ENCODE data around the gene PPTC7. TPM values are rescaled to one million over a fixed set of nuclear protein-coding genes. Genes with fewer than 3 reads are reported as not detected.
A peak's percentile ranks its signal among the peaks of the same experiment; 100 is the strongest.
"Not testable (repeated sequence)": the region's sequence is repeated elsewhere in the genome, so short reads cannot be mapped to it uniquely, and the experiment has no call there.

Gene PPTC7, protein sequence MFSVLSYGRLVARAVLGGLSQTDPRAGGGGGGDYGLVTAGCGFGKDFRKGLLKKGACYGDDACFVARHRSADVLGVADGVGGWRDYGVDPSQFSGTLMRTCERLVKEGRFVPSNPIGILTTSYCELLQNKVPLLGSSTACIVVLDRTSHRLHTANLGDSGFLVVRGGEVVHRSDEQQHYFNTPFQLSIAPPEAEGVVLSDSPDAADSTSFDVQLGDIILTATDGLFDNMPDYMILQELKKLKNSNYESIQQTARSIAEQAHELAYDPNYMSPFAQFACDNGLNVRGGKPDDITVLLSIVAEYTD
- total RNA-seq, result 10 to 100 TPM; 74.2 to 76.4 (median 74.4) TPM

DNA sequence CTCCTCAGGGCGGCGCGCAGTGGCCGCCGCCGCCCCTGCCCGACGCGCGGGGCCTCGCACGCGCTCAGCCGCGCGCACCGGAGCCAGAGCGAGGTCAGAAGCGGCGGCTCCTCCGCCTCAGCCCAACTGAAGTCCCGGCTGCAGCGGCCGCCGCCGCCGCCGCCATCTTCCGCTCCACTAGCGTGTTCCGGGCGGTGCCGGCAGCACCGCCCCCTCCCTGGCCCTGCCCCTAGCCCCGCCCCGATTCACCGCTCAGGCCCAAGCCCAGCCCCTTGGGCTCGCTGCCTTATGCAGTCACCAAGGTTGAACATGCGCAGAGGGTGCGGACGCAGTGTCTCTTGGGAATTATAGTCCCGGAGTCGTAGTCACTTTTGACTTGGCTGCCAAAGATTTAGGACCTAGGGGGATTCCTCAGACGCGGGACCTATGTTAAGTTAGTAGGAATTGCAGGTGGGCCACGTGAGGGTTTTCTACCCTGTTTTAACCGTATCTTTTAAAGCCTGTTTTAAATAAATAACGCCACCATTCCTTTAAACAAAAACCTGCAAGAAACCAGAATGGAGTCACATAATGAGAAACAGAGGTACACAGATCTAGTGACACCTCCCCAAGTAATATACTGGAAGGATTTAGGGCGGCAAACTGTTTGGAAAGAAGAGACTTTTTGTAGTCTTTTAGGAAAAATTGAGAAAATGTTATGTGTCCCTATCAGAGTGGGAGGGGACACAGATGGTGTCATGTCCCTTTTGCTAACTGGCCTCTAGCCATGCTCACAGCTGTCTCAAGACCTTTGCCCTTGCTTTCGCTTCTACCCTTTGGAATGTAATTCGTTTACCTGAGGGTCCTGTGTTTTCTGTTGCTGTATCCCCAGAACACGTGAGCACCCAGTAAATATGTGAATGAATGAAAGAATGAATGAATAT is at the start of gene PPTC7:
Gene PPTC7 (minus strand): TSS at position 182 of the 923 bp plus-strand sequence. CDS start 287 bp downstream, outside the sequence.
- Mint-ChIP-seq H3K4me3 (peak within 1 kb of the TSS; percentile 92), H3K36me3 (ENCODE audit: insufficient read depth) (peaks cover 12% of the 10 kb centered on the region), H3K4me1 (ENCODE audit: low read depth) (peaks cover 61% of the 10 kb centered on the region), H3K9me3 (no peaks in the 10 kb centered on the region), H3K27me3 (ENCODE audit: low read depth) (no peaks in the 10 kb centered on the region)
- DNase-seq, result peak; percentile 97
- peak; percentile 89 to 91 for ATAC-seq

DNA sequence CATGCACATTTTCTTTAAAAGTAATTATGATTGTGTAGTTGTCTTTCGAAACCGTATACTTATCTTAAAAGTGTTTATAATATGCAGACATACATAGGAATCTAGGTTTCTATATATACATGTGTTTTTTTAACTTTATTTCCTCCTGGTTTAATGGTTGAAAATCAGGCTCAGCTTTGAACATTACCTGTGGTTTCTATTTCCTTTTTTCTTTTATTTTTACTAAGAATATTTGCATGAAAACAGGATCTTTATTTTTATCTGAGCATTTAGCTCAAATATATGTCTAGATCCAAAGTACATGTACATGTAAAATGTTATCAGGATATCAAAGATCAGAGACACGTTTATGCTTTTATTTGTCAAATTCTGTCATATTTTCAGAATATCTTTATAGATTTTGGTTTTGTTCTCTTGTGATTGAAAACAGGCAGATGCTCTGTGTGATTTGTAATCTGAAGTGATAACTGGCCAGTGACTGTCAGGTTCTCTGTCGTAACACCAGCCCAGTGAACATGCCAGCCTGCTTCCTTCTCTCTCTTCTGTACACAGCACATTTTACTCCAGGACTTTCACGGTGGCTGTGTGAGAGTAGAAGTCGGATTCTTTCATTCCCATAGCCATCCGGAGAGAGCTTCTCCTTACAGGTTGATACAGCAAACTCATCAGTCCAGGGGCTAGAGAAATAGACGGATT is 44.5 kb upstream of the PPTC7 start:
- no peaks in the 10 kb centered on the region for H3K27me3 Mint-ChIP-seq (ENCODE audit: low read depth)
- peaks cover 11% of the 10 kb centered on the region for H3K36me3 Mint-ChIP-seq (ENCODE audit: insufficient read depth)
- ATAC-seq (no peak), DNase-seq (no peak)
- peaks cover 17% of the 10 kb centered on the region for H3K4me1 Mint-ChIP-seq (ENCODE audit: low read depth)
- H3K4me3 Mint-ChIP-seq, result no peak overlapping the region
- H3K9me3 Mint-ChIP-seq, result no peaks in the 10 kb centered on the region

DNA sequence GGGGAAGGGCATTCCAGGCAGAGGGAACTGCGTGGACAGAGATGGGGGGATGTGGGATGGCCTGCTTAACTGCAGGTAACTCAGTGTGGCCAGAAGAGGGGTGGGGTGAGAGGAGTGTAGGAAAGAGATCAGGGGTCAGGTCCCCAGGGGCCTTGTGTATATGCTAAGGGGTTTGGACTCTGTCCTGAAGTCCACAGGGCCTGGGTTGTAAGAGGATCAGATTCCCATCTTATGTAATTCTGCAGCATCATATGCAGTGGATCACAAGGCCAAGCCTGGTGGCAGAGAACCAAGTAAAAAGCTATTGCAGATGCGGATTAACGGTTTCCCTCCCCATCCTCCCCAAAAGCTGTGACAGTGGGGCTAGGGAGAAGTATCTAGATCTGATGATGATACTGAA is 39.5 kb upstream of the PPTC7 start:
- Mint-ChIP-seq H3K4me3 (no peak overlapping the region), H3K4me1 (ENCODE audit: low read depth) (peaks cover 15% of the 10 kb centered on the region), H3K9me3 (no peaks in the 10 kb centered on the region), H3K36me3 (ENCODE audit: insufficient read depth) (peaks cover 4% of the 10 kb centered on the region), H3K27me3 (ENCODE audit: low read depth) (no peaks in the 10 kb centered on the region)
- DNase-seq (no peak), ATAC-seq (no peak)

DNA sequence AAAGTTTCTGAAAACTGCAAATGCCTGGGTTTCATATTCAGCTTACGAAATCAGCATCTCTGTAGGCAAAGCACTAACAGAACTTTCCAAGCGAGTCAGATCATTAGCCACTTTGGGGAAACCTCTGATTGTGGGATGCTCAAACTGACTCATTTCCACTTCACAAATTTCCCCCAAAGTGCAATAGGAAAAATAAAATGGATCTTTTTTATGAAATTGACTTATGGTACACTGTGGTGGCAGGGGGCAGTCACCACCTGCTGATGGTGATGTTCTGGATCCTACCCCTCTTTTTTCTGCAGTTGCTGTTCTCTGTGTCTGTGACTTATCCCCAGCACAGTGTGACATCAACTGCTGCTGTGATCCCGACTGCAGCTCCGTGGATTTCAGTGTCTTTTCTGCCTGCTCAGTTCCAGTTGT is 36.4 kb upstream of the PPTC7 start:
- ATAC-seq, result peak; percentile 94 to 96
- peaks cover 4% of the 10 kb centered on the region for H3K36me3 Mint-ChIP-seq (ENCODE audit: insufficient read depth)
- H3K27me3 Mint-ChIP-seq (ENCODE audit: low read depth), result no peaks in the 10 kb centered on the region
- H3K4me1 Mint-ChIP-seq (ENCODE audit: low read depth), result peaks cover 12% of the 10 kb centered on the region
- H3K4me3 Mint-ChIP-seq, result no peak overlapping the region
- H3K9me3 Mint-ChIP-seq, result no peaks in the 10 kb centered on the region
- no peak for DNase-seq

DNA sequence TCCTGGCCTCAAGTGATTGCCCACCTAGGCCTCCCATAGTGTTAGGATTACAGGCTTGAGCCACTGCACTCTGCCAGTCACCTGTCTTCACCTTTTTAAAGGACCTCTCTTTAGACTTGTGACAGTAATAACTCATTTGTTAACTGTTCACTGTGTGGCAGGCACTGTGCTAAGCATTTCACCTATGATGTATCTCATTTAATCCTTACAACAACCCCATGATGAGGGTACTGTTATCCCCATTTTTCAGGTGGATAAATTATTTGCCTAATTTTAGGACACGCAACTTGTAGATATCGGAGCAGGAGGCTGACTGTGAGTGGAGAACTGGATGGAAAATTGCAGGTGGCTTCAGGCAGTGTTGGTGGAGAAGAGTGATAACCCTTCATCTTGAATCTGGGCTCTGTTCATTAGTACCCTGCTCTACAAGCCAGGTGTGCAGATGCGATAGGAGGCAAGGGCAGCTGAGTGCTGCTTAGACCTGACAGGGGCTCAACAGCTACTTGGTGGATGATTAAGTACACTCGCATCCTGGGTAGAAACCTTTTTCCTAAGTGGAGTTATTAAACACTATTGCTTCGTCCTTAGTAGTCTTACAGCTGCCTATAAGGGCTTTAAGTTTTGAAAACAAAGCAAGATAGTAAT is 33.5 kb upstream of the PPTC7 start:
- no peak for ATAC-seq
- H3K9me3 Mint-ChIP-seq, result no peaks in the 10 kb centered on the region
- no peak for DNase-seq
- no peak overlapping the region for H3K4me3 Mint-ChIP-seq
- H3K36me3 Mint-ChIP-seq (ENCODE audit: insufficient read depth), result no peaks in the 10 kb centered on the region
- H3K27me3 Mint-ChIP-seq (ENCODE audit: low read depth), result no peaks in the 10 kb centered on the region
- H3K4me1 Mint-ChIP-seq (ENCODE audit: low read depth), result peaks cover 15% of the 10 kb centered on the region

DNA sequence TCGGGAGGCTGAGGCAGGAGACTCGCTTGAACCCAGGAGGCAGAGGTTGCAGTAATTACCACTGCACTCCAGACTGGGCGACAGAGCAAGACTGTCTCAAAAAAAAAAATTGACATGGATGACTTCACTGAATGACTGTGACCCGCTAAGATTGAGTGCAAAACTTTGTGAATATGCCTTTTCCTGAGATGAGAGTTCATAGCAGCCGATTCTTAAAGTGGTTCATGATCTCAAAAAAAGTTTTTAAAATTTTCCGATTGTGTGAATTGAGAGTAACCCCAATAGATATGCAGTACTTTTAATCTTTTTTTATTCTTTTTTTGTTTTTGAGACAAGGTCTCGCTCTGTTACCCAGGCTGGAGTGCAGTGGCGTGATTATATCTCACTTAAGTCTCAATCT is 32.1 kb upstream of the PPTC7 start:
- H3K9me3 Mint-ChIP-seq, result no peaks in the 10 kb centered on the region
- H3K4me1 Mint-ChIP-seq (ENCODE audit: low read depth), result peaks cover 16% of the 10 kb centered on the region
- H3K36me3 Mint-ChIP-seq (ENCODE audit: insufficient read depth), result no peaks in the 10 kb centered on the region
- H3K4me3 Mint-ChIP-seq, result peak overlapping the region; percentile 49
- H3K27me3 Mint-ChIP-seq (ENCODE audit: low read depth), result no peaks in the 10 kb centered on the region
- no peak for DNase-seq
- no peak for ATAC-seq

DNA sequence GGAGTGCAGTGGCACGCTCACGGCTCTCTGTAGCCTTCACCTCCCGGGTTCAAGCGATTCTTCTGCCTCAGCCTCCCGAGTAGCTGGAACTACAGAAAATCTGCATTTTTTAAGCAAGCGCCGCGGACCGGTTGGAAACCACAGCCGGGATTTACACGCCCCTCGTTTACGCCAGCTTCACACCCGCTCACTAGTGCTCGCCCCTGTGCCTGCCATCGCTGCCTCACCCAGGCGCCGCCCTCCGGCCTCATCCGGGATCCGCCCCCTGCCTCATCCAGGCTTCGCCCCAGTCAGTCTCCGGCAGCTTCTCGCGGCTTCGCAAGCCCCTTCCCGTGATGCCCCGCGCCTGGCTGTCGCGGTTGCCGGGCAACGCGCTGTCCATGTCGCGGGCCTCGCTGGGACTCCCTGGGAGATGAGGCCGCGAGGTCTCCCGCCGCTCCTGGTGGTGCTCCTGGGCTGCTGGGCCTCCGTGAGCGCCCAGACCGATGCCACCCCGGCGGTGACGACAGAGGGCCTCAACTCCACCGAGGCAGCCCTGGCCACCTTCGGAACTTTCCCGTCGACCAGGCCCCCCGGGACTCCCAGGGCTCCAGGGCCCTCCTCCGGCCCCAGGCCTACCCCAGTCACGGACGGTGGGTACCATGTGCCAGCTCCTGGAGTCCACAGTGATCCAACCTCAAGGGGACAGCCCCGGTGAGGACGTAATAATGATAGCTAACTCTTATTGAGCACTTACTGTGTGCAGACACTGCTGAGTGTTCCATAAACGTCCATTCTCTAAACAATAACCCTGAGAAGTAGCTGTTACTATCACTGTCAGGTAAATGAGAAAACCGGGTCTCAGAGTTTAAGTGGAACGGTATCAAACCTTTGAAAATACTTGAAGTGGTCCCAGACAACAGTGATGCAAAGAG is 30.9 kb upstream of the PPTC7 start, which contains the start of gene TCTN1:
Gene TCTN1 (plus strand): TSS at position 359 of the 914 bp plus-strand sequence. CDS start 54 bp downstream, at position 413.
- Mint-ChIP-seq H3K4me3 (peak within 1 kb of the TSS; percentile 85), H3K4me1 (ENCODE audit: low read depth) (peaks cover 9% of the 10 kb centered on the region), H3K36me3 (ENCODE audit: insufficient read depth) (no peaks in the 10 kb centered on the region), H3K9me3 (no peaks in the 10 kb centered on the region), H3K27me3 (ENCODE audit: low read depth) (no peaks in the 10 kb centered on the region)
- DNase-seq, result peak; percentile 94
- peak; percentile 100 for ATAC-seq

DNA sequence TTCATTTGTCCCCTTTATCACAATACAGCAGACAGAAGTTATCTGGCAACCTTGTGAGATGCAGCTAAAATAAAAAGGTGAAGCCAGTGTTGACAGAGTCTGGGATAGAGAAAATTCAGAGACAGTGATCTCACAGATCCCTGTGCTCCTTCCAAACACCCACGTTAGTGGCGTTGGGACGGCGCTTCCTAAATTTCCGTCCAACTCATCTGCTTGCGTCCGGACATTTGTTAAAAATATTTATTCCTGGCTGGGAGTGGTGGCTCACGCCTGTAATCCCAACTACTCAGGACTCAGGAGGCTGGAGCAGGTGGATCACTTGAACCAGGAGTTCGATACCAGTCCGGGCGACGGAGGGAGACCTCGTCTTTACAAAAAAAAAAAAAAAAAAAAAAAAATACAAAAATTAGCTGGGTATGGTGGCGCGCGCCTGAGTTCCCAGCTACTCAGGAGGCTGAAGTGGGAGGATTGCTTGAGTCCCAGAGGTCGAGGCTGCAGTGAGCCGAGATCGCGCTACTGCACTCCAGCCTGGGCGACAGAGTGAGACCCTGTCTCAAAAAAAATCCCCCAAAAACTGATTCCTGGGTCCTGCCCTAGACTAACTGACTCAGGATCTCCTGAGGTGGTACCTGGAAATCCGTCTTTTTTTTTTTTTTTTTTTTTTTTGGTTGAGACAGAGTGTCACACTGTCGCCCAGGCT is 30.1 kb upstream of the PPTC7 start:
- no peaks in the 10 kb centered on the region for H3K36me3 Mint-ChIP-seq (ENCODE audit: insufficient read depth)
- H3K4me1 Mint-ChIP-seq (ENCODE audit: low read depth), result peaks cover 9% of the 10 kb centered on the region
- peak overlapping the region; percentile 85 for H3K4me3 Mint-ChIP-seq
- no peaks in the 10 kb centered on the region for H3K9me3 Mint-ChIP-seq
- DNase-seq (no peak), ATAC-seq (no peak)
- no peaks in the 10 kb centered on the region for H3K27me3 Mint-ChIP-seq (ENCODE audit: low read depth)

DNA sequence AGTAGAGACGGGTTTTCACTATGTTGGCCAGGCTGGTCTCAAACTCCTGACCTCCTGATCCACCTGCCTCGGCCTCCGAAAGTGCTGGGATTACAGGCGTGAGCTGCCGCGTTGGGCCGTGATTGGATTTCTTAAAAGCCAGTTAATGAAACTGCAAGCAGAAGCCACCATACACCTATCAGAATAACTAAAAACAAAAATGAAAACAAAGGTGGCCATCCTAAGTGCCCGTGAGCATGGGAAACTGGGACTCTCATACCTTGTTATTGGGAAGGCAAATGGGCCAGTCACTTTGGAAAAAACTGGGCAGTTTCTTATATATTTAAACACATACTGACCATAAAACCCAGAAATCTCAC is 23.1 kb upstream of the PPTC7 start:
- Mint-ChIP-seq H3K4me1 (ENCODE audit: low read depth) (peaks cover 13% of the 10 kb centered on the region), H3K9me3 (no peaks in the 10 kb centered on the region), H3K4me3 (peak overlapping the region; percentile 77), H3K36me3 (ENCODE audit: insufficient read depth) (no peaks in the 10 kb centered on the region), H3K27me3 (ENCODE audit: low read depth) (no peaks in the 10 kb centered on the region)
- DNase-seq, result no peak
- ATAC-seq, result no peak

DNA sequence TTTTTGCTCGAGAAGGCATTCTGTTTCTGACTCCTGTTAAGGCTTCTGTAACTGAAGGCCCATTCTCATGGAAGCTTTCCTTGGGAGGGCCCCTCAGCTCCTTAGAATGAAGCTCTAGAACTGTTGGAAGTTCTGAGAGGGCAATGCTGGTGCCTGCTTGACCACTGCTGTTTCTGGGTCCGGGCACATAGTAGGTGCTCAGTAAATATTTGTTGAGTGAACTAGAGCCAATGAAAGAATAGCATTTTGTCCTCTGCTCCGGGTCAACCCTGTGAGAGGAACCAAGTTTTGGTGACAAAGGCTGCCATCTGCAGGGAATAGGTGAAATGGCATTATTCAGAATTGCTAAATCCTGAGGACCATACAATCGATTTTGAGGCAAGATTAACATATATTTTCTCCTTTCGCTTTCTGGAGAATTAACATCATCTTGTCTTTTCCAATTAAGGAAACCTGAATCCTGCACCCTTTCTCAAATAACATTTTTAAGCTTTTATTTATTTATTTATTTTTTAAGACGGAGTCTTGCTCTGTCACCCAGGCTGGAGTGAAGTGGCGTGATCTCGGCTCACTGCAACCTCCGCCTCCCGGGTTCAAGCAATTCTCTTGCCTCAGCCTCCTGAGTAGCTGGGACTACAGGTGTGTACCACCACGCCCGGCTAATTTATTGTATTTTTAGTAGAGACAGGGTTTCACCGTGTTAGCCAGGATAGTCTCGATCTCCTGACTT is 19.1 kb upstream of the PPTC7 start:
- not testable (repeated sequence) for H3K27me3 Mint-ChIP-seq (ENCODE audit: low read depth); H3K9me3 Mint-ChIP-seq; H3K36me3 Mint-ChIP-seq (ENCODE audit: insufficient read depth); H3K4me3 Mint-ChIP-seq
- ATAC-seq (peak; percentile 84 to 85), DNase-seq (peak; percentile 31)
- peaks cover 15% of the 10 kb centered on the region for H3K4me1 Mint-ChIP-seq (ENCODE audit: low read depth)

DNA sequence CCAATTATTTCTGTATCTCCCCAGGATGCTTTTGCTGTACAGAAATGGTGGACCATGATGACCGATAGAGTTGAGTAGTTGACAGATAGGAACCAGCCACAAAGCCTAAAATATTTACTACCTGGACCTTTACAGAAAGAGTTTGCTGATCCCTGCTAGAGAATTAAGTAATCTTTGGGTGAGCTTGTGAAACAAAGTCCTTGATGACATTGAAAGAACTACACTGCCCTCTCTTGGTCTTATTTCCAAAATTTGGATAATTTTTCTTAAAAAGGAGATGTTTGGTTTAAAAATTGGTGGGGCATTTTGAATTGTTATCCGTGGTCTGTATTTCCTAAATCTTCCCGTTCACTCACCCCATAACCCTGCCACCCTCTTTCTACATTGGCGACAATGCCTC is 17.1 kb upstream of the PPTC7 start:
- H3K36me3 Mint-ChIP-seq (ENCODE audit: insufficient read depth), result no peaks in the 10 kb centered on the region
- H3K4me3 Mint-ChIP-seq, result no peak overlapping the region
- DNase-seq, result no peak
- ATAC-seq, result peak in 1 of 2 donors; percentile 41
- peaks cover 12% of the 10 kb centered on the region for H3K4me1 Mint-ChIP-seq (ENCODE audit: low read depth)
- no peaks in the 10 kb centered on the region for H3K9me3 Mint-ChIP-seq
- H3K27me3 Mint-ChIP-seq (ENCODE audit: low read depth), result no peaks in the 10 kb centered on the region

DNA sequence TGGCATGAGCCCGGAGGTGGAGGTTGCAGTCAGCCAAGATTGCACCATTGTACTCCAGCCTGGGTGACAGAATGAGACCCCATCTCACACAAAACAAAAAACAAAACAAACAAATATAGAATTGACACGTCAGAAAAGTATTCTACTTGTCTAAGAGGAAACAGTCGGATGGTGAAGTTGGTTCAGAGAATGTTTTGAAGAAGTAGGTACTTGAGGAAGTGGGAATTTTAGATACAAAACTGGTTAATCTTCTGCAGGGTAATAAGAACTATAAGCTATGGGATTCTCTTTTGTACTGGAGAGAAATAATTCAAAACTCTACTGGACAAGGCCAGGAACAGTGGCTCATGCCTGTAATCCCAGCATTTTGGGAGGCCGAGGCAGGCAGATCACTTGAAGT is 16.2 kb upstream of the PPTC7 start:
- Mint-ChIP-seq H3K4me3 (no peak overlapping the region), H3K9me3 (no peaks in the 10 kb centered on the region), H3K27me3 (ENCODE audit: low read depth) (no peaks in the 10 kb centered on the region), H3K4me1 (ENCODE audit: low read depth) (peaks cover 10% of the 10 kb centered on the region), H3K36me3 (ENCODE audit: insufficient read depth) (no peaks in the 10 kb centered on the region)
- DNase-seq, result no peak
- ATAC-seq, result no peak

Measured in activated T-cell treated with anti-CD3 and anti-CD28 coated beads, Interleukin-2, amount 50 U/mL, for 4 hours (primary cell).